Spinal cord (tissue), 10 donors: ENCODE results near the gene DOC2B. TPM values are rescaled to one million over a fixed set of nuclear protein-coding genes. Genes with fewer than 3 reads are reported as not detected.
"Not testable (repeated sequence)": the region's sequence is repeated elsewhere in the genome, so short reads cannot be mapped to it uniquely, and the experiment has no call there.

Source experiments
- DNase-seq, 6 donors: peaks; one replicate each; pipeline versions ENCODE4 v3.0.0 to v3.0.0-alpha.2; 2013 to 2015; ENCODE audit warnings: low spot score in 6 of 6, low read depth in 4 of 6
- H3K27ac ChIP-seq: one replicate; pipeline ENCODE4 v1.5.1; 2013; ENCODE audit warnings: low read depth, low read length, control low read depth
- H3K27me3 ChIP-seq: one replicate; pipeline ENCODE4 v1.6.1; 2013; ENCODE audit warnings: low read length; ENCODE audit not compliant: control insufficient read depth, insufficient read depth
- H3K36me3 ChIP-seq: one replicate; pipeline ENCODE4 v1.6.1; 2013; ENCODE audit warnings: low read length; ENCODE audit not compliant: control insufficient read depth, insufficient read depth
- H3K4me1 ChIP-seq: one replicate; pipeline ENCODE4 v1.6.1; 2013; ENCODE audit warnings: low read length; ENCODE audit not compliant: control insufficient read depth, insufficient read depth
- H3K4me3 ChIP-seq: one replicate; pipeline ENCODE4 v1.5.1; 2013; ENCODE audit warnings: low read depth, low read length, control low read depth
- H3K9me3 ChIP-seq: one replicate; pipeline ENCODE4 v1.6.1; 2013; ENCODE audit warnings: low read length; ENCODE audit not compliant: control insufficient read depth, insufficient read depth
- WGBS: methylation state at CpG from one replicate; pipeline ENCODE4 v1.1.5; 2013; ENCODE audit warnings: missing lambda C conversion rate; ENCODE audit not compliant: insufficient coverage; 5-methylcytosine and 5-hydroxymethylcytosine counted together
- polyA plus RNA-seq, 2 donors: library from polyadenylated mRNA; unstranded; fragments of 120-200 nt; gene quantifications; one replicate each; pipeline ENCODE4 v1.2.1, GENCODE V29; 2013; ENCODE audit not compliant: insufficient read length in 2 of 2
- total RNA-seq, 2 donors: library from RNA; depleted of rRNA in 1 of 2; stranded (reverse); fragments of 120-200 nt in 1 of 2; fragments of >200 nt in 1 of 2; gene quantifications; one replicate each; pipeline versions ENCODE4 v1.2.3 to v1.2.4, GENCODE V29; 2013 to 2014
- donor health status: healthy.

The DOC2B gene
- total and polyA plus RNA-seq, 4 donors, result 11.5 to 60.9 (median 41.0) TPM

DNA sequence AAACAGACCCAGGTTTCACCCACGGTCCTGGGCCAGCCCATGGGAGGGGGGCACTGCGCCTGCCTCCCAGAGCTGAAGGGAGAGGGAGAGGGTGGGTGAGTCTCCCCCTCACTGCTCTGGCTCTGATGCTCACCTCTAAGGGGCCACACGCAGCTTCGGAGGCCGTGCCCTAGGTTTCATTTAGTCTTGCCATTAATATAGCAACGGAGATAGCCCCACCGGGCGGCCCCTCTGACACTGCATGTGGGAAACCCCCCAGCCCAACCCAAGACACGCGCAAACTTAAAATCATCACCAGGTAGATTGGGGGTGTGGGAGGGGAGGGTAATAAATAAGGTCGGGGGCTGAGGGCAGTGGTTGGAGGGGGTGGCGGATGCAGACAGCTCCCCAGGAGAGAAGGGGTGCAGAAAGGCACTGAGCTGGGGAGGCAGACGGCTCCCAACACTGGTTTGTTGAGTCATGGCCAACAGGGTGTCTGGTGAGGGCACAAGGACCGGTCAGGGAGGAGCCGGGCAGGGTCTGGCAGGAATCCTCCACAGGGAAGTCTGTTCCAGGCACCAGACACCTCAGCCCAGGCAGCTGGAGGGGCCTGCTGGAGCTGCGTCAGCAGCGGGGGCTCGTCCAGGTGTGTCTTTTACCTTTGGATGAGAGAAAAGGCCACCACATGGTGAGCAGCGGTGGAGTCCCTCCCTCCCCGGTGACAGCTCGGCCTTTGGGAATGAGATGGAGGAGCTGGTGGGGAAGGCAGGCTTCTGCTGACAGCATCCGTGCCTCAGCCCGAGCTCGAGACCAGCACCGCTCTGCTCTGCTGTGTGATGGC, 32.0 kb upstream of the DOC2B start:
- 90% methylated on average over 15 of the region's 25 CpGs for WGBS
- Histone ChIP-seq H3K4me1 (peaks cover 5% of the 10 kb centered on the region), H3K27ac (no peak overlapping the region), H3K27me3 (no peaks in the 10 kb centered on the region), H3K9me3 (peaks cover 2% of the 10 kb centered on the region), H3K36me3 (peaks cover 10% of the 10 kb centered on the region), H3K4me3 (no peak overlapping the region)
- no peak for DNase-seq

DNA sequence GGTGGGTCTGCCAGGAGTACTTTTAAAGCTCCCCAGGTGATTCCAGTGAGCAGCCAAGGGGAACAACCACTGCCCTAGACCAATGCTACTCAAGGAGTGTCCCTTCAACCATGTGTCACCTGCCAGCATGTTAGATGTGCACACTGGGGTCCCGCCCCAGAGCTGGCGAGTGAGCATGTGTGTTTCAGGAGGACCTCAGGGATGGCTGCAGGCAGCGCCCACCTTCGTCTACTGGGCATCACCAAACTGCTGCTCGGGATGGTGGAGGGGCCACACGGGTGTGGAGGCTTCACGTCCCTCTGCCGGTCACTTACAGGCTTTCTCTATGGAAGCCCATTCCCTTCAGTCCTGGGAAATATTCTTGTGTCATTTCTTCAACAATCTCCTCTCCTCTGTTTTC, 29.0 kb upstream of the DOC2B start:
- Histone ChIP-seq H3K9me3 (peaks cover 2% of the 10 kb centered on the region), H3K4me1 (peaks cover 9% of the 10 kb centered on the region), H3K27me3 (no peaks in the 10 kb centered on the region), H3K27ac (no peak overlapping the region), H3K4me3 (no peak overlapping the region), H3K36me3 (peaks cover 12% of the 10 kb centered on the region)
- no peak for DNase-seq
- WGBS, result 94% methylated on average over 6 of the region's 8 CpGs

DNA sequence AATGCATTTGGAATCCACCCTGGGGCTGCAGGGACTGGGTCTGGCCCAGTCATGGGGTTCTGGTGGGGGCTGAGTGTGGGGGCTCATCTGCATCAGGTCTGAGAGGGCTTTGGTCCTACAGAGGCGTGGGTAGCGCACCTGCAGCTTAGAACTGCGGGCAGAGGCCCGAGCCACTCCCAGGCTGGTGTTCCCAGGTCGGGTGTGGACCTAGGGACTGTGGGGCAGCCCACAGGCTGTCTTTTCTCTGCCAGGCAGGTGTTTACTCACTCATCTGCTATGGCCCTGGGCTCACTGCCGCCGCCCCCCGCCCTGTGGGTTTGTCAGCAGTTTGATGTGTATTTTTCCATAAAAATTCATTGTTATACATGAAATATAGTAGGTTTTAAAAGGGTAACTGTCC, 27.0 kb upstream of the DOC2B start:
- Histone ChIP-seq H3K4me1 (peaks cover 17% of the 10 kb centered on the region), H3K27me3 (no peaks in the 10 kb centered on the region), H3K36me3 (peaks cover 6% of the 10 kb centered on the region), H3K4me3 (no peak overlapping the region), H3K27ac (no peak overlapping the region), H3K9me3 (peaks cover 2% of the 10 kb centered on the region)
- 97% methylated on average over 5 of the region's 8 CpGs for WGBS
- DNase-seq, result no peak

DNA sequence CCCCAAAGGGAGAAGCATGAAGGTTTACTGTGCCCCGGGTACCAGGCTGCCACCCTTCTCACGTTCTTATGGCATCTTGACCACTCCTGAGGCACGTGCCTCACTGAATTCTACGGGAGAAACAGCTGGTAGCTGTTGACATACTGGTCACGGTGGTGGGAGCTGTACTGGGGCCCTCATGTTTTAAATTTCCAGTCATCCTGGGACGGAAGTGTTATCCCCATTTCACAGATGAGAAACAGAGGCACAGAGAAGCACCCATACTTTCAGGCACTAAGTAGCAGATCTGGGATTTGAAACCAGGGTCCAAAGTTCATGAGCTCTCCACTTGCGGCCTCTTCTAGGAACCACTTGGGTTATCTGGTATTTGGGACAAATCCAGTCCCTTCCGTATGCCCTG, 26.3 kb upstream of the DOC2B start:
- peaks cover 3% of the 10 kb centered on the region for H3K36me3 ChIP-seq
- H3K4me1 ChIP-seq, result peaks cover 17% of the 10 kb centered on the region
- H3K4me3 ChIP-seq, result no peak overlapping the region
- H3K9me3 ChIP-seq, result peaks cover 2% of the 10 kb centered on the region
- H3K27ac ChIP-seq, result no peak overlapping the region
- no peak for DNase-seq
- WGBS, result 94% methylated on average over 8 of the region's 8 CpGs
- H3K27me3 ChIP-seq, result no peaks in the 10 kb centered on the region

DNA sequence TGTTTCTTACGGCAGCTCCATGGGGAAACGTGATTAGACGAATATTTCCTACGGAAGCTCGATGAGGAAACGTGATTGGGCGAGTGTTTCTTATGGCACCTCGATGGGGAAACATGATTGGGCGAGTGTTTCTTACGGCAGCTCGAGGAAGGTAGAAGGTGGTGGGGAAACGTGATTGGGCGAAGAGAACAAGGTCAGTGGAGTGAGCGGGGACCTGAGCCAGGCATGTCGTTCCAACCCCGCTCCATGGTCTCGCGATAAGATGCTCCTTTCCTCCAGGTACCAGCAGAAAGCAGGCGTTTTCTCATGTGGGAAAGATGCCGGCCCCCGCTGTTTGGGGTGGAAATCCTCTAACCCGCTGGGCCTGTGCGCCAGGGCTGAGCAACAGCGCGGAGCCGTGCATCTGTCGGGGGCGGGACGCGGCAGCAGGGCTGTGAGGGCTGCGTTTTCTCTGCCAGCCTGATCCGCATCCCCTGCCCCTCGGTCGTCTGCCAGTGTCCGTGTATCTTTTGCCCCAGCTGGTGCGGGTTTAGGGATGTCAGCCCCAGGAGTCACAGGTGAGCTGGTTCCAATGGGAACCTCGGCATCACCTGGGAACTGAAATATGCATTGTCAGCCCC, 25.6 kb upstream of the DOC2B start:
- no peaks in the 10 kb centered on the region for H3K27me3 ChIP-seq
- peaks cover 3% of the 10 kb centered on the region for H3K36me3 ChIP-seq
- no peak overlapping the region for H3K27ac ChIP-seq
- no peak for DNase-seq
- H3K4me1 ChIP-seq, result peaks cover 17% of the 10 kb centered on the region
- WGBS, result 73% methylated on average over 32 of the region's 37 CpGs
- H3K9me3 ChIP-seq, result peaks cover 2% of the 10 kb centered on the region
- H3K4me3 ChIP-seq, result no peak overlapping the region

DNA sequence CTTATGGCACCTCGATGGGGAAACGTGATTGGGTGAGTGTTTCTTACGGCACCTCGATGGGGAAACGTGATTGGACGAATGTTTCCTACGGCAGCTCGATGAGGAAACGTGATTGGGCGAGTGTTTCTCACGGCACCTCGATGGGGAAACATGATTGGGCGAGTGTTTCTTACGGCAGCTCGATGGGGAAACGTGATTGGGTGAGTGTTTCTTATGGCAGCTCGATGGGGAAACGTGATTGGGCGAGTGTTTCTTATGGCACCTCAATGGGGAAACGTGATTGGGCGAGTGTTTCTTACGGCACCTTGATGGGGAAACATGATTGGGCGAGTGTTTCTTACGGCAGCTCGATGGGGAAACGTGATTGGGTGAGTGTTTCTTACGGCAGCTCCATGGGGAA, 25.0 kb upstream of the DOC2B start:
- not testable (repeated sequence) for H3K36me3 ChIP-seq, H3K4me3 ChIP-seq, H3K27me3 ChIP-seq, DNase-seq, H3K9me3 ChIP-seq, H3K27ac ChIP-seq
- 97% methylated on average over 27 of the region's 27 CpGs for WGBS
- H3K4me1 ChIP-seq, result peaks cover 17% of the 10 kb centered on the region

DNA sequence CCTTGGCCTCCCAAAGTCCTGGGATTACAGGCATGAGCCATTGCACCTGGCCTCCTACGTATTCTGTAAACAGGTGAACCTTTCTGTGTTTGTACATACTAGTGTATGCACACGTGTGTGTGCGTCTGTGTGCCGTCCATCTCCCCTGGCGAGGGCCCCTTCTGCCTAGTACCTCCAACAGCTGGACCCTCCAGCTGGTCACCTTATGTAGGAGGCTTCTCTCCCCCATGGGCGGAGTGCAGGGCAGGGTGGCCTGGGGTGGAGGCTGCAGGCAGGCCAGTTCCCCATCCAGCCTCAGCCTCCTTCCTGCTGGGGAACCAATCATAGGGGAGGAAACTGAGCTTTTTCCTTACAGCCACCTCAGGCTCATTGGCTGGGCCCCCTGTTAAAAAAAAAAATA, 24.4 kb upstream of the DOC2B start:
- Histone ChIP-seq H3K27ac (no peak overlapping the region), H3K4me3 (no peak overlapping the region), H3K36me3 (peaks cover 3% of the 10 kb centered on the region), H3K4me1 (peaks cover 19% of the 10 kb centered on the region), H3K27me3 (no peaks in the 10 kb centered on the region), H3K9me3 (peaks cover 2% of the 10 kb centered on the region)
- 100% methylated on average over 5 of the region's 6 CpGs for WGBS
- no peak for DNase-seq

DNA sequence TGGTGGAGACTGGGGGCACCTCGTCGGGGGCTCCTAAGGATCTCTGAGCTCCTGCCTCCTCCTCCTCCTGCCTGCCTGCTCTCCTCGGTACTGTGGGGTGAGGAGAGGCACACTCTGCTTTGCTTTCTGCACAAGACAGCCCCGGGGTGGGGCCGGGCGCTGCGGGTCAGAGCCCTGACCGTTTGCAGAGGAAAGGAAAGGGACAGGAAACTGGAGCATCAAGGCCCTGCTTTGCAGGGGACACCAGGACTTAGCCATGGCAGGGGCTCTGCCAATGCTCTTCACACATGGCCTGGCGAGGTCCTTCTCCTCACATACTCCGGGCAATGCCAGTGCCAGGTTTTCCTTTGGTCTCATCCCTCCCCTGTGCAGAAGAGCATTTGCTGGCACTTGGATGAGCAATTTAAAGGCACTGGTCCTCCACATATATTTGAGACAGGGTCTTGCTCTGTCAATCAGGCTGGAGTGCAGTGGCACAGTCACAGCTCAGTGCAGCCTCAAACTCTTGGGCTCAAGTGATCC, 23.8 kb upstream of the DOC2B start:
- Histone ChIP-seq H3K4me3 (no peak overlapping the region), H3K9me3 (peaks cover 2% of the 10 kb centered on the region), H3K27me3 (no peaks in the 10 kb centered on the region), H3K4me1 (peaks cover 26% of the 10 kb centered on the region), H3K27ac (no peak overlapping the region), H3K36me3 (peaks cover 3% of the 10 kb centered on the region)
- DNase-seq, result peak in 1 of 6 donors; percentile 31
- WGBS, result 33% methylated on average over 7 of the region's 10 CpGs

DNA sequence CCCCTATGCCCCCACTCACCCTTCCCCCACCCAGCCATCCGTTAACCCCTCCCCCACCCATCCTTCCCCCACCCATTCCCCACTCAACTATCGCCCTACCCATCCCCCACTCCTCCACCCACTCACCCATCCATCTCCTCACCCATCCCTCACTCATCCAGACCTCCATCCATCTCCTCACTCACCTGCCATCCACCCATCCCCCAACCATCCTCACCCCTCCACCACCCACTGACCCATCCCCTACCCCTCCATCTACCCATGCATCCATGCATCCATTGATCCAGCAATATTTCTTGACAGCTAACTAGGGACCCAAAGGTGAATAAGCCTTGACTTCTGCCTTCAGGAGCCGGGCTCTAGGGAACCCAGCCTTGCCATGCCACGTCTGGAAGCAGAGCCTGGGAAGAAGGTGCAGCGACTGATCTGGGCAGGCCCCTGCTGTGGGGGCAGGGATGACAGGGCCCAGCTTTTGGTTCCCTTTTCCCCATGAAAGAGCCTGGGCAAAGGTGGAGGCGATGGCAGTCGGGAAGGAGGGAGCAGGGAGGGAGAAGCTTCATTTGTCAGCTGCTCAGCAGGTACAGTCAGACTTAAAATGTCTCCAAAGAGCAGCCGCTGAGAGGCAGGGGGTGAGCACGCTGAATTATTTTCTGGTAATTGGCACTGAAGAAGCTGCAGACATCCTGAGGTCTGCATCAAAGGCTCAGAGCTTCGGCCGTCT, 23.1 kb upstream of the DOC2B start:
- no peak overlapping the region for H3K27ac ChIP-seq
- H3K4me3 ChIP-seq, result no peak overlapping the region

More for the DNA sequence above, 23.1 kb upstream of the DOC2B start:
- whole genome bisulfite sequencing, result 35% methylated on average over 9 of the region's 11 CpGs
- peaks cover 32% of the 10 kb centered on the region for H3K4me1 ChIP-seq
- peak in 1 of 6 donors; percentile 78 for DNase-seq
- peaks cover 2% of the 10 kb centered on the region for H3K9me3 ChIP-seq
- H3K36me3 ChIP-seq, result peaks cover 3% of the 10 kb centered on the region
- no peaks in the 10 kb centered on the region for H3K27me3 ChIP-seq
